ENCODE measurements around the gene RALGPS1. TPM values are rescaled to one million over a fixed set of nuclear protein-coding genes. Genes with fewer than 3 reads are reported as not detected.

Gene RALGPS1
- total RNA-seq, 4 donors from 2014 or later: 4.7 to 18.1 (median 5.0) TPM

- TF ChIP-seq, protein P1, sequence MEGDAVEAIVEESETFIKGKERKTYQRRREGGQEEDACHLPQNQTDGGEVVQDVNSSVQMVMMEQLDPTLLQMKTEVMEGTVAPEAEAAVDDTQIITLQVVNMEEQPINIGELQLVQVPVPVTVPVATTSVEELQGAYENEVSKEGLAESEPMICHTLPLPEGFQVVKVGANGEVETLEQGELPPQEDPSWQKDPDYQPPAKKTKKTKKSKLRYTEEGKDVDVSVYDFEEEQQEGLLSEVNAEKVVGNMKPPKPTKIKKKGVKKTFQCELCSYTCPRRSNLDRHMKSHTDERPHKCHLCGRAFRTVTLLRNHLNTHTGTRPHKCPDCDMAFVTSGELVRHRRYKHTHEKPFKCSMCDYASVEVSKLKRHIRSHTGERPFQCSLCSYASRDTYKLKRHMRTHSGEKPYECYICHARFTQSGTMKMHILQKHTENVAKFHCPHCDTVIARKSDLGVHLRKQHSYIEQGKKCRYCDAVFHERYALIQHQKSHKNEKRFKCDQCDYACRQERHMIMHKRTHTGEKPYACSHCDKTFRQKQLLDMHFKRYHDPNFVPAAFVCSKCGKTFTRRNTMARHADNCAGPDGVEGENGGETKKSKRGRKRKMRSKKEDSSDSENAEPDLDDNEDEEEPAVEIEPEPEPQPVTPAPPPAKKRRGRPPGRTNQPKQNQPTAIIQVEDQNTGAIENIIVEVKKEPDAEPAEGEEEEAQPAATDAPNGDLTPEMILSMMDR (IDR thresholded peaks at IDR 0.05; ENCODE audit: low read depth): no peak
Observed at GRCh38 chr9:126965541-126966428, 51.2 kb downstream of the RALGPS1 start.

- TF ChIP-seq, protein P1 (IDR thresholded peaks at IDR 0.05; ENCODE audit: low read depth): no peak
Observed at GRCh38 chr9:126971261-126971660, 56.7 kb downstream of the RALGPS1 start.

- TF ChIP-seq, protein P1 (IDR thresholded peaks at IDR 0.05; ENCODE audit: low read depth): no peak
Observed at GRCh38 chr9:126973651-126974529, 59.3 kb downstream of the RALGPS1 start.

DNA sequence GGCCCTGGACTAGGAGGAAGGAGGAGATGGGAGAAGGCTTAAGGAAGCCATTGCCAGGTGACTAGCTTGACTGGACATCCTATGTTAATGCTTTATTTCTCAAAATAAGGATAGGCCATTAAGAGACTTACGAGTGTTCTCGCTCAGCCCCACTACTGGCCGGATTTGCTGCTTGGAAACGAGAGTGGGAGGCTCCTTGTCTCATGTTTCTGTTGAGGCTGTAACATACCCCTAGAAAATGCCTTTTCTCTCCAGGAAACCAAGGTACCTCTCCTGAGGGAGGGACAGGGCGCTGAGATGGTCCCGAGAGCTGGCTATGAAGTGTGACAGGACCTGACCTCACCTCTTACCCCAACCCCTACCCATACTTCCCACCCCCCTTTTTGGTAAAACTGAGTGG, 60.0 kb downstream of the RALGPS1 start:
- TF ChIP-seq, protein P1 (IDR thresholded peaks at IDR 0.05; ENCODE audit: low read depth): no peak

GRCh38 chr9:126975327-126976220, 61.0 kb downstream of the RALGPS1 start:
- TF ChIP-seq, protein P1 (IDR thresholded peaks at IDR 0.05; ENCODE audit: low read depth): no peak

DNA sequence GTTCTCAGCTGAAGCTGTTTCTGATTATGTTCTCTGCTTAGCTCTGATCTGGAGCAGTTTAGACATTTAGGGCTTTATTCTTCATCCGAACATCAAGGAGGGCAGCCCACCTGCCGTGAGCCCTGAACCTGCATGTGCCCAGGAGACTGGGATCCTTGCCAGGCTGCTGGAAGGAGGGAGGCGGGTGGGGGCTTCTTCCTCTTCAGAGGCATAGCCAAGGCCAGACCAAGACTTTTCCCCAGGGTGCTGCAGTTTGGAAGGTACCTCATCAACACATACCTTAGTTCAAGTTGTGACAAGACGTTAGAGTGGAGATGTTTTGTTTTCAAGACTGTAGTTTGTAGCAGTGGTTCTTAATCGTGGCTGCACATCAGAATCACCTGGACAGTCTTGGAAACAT, 64.9 kb downstream of the RALGPS1 start:
- TF ChIP-seq, protein P1 (IDR thresholded peaks at IDR 0.05; ENCODE audit: low read depth): no peak

Measured in subcutaneous adipose tissue (tissue), 4 donors.